B cell (primary cell): ENCODE measurements around the gene SLC39A7. TPM values are rescaled to one million over a fixed set of nuclear protein-coding genes. Genes with fewer than 3 reads are reported as not detected.

ENCODE experiments used
- ATAC-seq: fragments of 200-7000 bp; cut with Tn5 transposase; one replicate; pipeline ENCODE4 v1.10.0; 2021; ENCODE audit warnings: low read depth, mild to moderate bottlenecking, moderate number of reproducible peaks, moderate library complexity
- CTCF ChIA-PET: fragments of 350-600 bp; sonication (Branson Sonifier 250); formaldehyde crosslinking; loops from one replicate; lab custom pipeline; 2021; ENCODE audit warnings: antibody characterized with exemption, inconsistent platforms; lab: Charles Lee
- POLR2A ChIA-PET: fragments of 350-600 bp; sonication (Branson Sonifier 250); formaldehyde crosslinking; loops from one replicate; lab custom pipeline; 2021; ENCODE audit warnings: antibody characterized with exemption; lab: Charles Lee
- DNase-seq: peaks from one replicate; pipeline ENCODE4 v3.0.0; 2013
- H2AFZ ChIP-seq: 2 replicates; pipeline ENCODE4 v1.6.1; 2012; ENCODE audit warnings: mild to moderate bottlenecking, low read depth, low read length; ENCODE audit not compliant: insufficient read depth, poor library complexity, severe bottlenecking
- H3K27ac ChIP-seq, 2 donors: 1 replicate in 1 of 2; 2 replicates in 1 of 2; pipeline ENCODE4 v1.5.1; 2012 to 2013; ENCODE audit warnings: low read length in 2 of 2, mild to moderate bottlenecking in 2 of 2, moderate library complexity in 1 of 2
- H3K27me3 ChIP-seq, 4 experiments: fragments of 200-600 bp in 1 of 4; sonication (generic) in 1 of 4; replicated peaks in 1 of 4; 1 replicate in 2 of 4; 2 replicates in 2 of 4; pipeline versions ENCODE4 v1.6.1 to v1.7.0; 2013 to 2016; ENCODE audit warnings: low read length in 3 of 4, mild to moderate bottlenecking in 2 of 4, mixed read lengths in 1 of 4, moderate library complexity in 1 of 4; ENCODE audit not compliant: insufficient read depth in 4 of 4, control insufficient read depth in 3 of 4; ENCODE audit errors: control extremely low read depth in 1 of 4
- H3K36me3 ChIP-seq, 2 experiments: replicated peaks in 1 of 2; 1 replicate in 1 of 2; 2 replicates in 1 of 2; pipeline versions ENCODE4 v1.6.1 to v1.7.1; 2013; ENCODE audit warnings: low read length in 1 of 2; ENCODE audit not compliant: insufficient read depth in 2 of 2, control insufficient read depth in 1 of 2; ENCODE audit errors: control extremely low read depth in 1 of 2, extremely low read depth in 1 of 2
- H3K4me1 ChIP-seq, 2 donors: fragments of 200-600 bp in 1 of 2; sonication (generic) in 1 of 2; 1 replicate in 1 of 2; 2 replicates in 1 of 2; pipeline versions ENCODE4 v1.5.1 to v1.6.1; 2013 to 2017; ENCODE audit warnings: low read length in 2 of 2; ENCODE audit not compliant: control insufficient read depth in 2 of 2, insufficient read depth in 2 of 2
- H3K4me2 ChIP-seq: replicated peaks from 2 replicates; pipeline ENCODE3; 2012; ENCODE audit warnings: mild to moderate bottlenecking, low read depth, low read length; ENCODE audit not compliant: poor library complexity, severe bottlenecking
- H3K4me3 ChIP-seq, 5 experiments: fragments of 200-600 bp in 1 of 5; sonication (generic) in 1 of 5; 1 replicate in 3 of 5; 2 replicates in 2 of 5; pipeline versions ENCODE4 v1.5.1 to v1.7.0; 2011 to 2016; ENCODE audit warnings: low read length in 4 of 5, mild to moderate bottlenecking in 4 of 5, low read depth in 2 of 5, control low read depth in 1 of 5, moderate library complexity in 1 of 5; ENCODE audit not compliant: insufficient read depth in 1 of 5; ENCODE audit errors: control extremely low read depth in 1 of 5, extremely low read depth in 1 of 5
- H3K79me2 ChIP-seq: fragments of 200-600 bp; sonication (generic); one replicate; pipeline ENCODE4 v1.6.0; 2016; ENCODE audit warnings: low read length; ENCODE audit not compliant: control insufficient read depth, insufficient read depth
- H3K9ac ChIP-seq: fragments of 200-600 bp; sonication (generic); 2 replicates; pipeline ENCODE4 v1.6.1; 2017; ENCODE audit warnings: mild to moderate bottlenecking, low read length, moderate library complexity
- H3K9me3 ChIP-seq, 3 donors: one replicate each; pipeline versions ENCODE4 v1.6.1 to v1.7.1; 2013; ENCODE audit warnings: low read length in 2 of 3; ENCODE audit not compliant: control insufficient read depth in 2 of 3, insufficient read depth in 1 of 3; ENCODE audit errors: control extremely low read depth in 1 of 3
- H4K20me1 ChIP-seq: 2 replicates; pipeline ENCODE4 v1.6.0; 2012; ENCODE audit warnings: mild to moderate bottlenecking, low read length; ENCODE audit not compliant: insufficient read depth, control insufficient read depth, poor library complexity, severe bottlenecking
- H3K27ac Mint-ChIP-seq: one replicate; pipeline ENCODE4 v1.8.0; 2021; ENCODE audit warnings: mixed read lengths
- H3K27me3 Mint-ChIP-seq: one replicate; pipeline ENCODE4 v1.8.0; 2021; ENCODE audit warnings: mixed read lengths
- H3K4me1 Mint-ChIP-seq: one replicate; pipeline ENCODE4 v1.8.0; 2021; ENCODE audit warnings: mixed read lengths
- H3K4me3 Mint-ChIP-seq: one replicate; pipeline ENCODE4 v1.8.0; 2021; ENCODE audit warnings: mixed read lengths
- H3K9me3 Mint-ChIP-seq: one replicate; pipeline ENCODE4 v1.8.0; 2022; ENCODE audit warnings: mixed read lengths; ENCODE audit not compliant: insufficient read depth
- EZH2 ChIP-seq: IDR thresholded peaks from 2 replicates; pipeline ENCODE4 v1.6.1; 2012; ENCODE audit warnings: borderline replicate concordance, low read depth, mild to moderate bottlenecking, moderate library complexity, low read length; ENCODE audit not compliant: insufficient read depth, poor library complexity, severe bottlenecking
- WGBS: methylation state at CpG from one replicate; pipeline ENCODE4 v1.1.5; 2013; ENCODE audit warnings: missing lambda C conversion rate; ENCODE audit not compliant: insufficient coverage; 5-methylcytosine and 5-hydroxymethylcytosine counted together
- intact Hi-C: fragments of 100-400 bp; cut with micrococcal nuclease; formaldehyde crosslinking; loops from one replicate; pipeline ENCODE4 v1.10.0; 2022
- polyA plus RNA-seq: library from polyadenylated mRNA; depleted of rRNA; stranded (reverse); fragments of >200 nt; gene quantifications from 2 replicates; pipeline ENCODE4 v1.2.3, GENCODE V29; 2012
- total RNA-seq, 2 donors: library from RNA; stranded (reverse); fragments of 120-200 nt in 1 of 2; gene quantifications; 1 replicate in 1 of 2; 2 replicates in 1 of 2; pipeline versions ENCODE4 v1.2.3 to v1.2.4, GENCODE V29; 2013 to 2022
- TF ChIP-seq, protein P1 (sequence below): fragments of 200-600 bp; IDR thresholded peaks from one replicate; pipeline ENCODE4 v1.8.0; 2022; ENCODE audit warnings: antibody characterized with exemption, mild to moderate bottlenecking

Gene SLC39A7
- total and polyA plus RNA-seq, 2 donors (not counting 1 experiment from before 2014, with no cell fraction given) = 18.7 to 29.6 TPM

DNA sequence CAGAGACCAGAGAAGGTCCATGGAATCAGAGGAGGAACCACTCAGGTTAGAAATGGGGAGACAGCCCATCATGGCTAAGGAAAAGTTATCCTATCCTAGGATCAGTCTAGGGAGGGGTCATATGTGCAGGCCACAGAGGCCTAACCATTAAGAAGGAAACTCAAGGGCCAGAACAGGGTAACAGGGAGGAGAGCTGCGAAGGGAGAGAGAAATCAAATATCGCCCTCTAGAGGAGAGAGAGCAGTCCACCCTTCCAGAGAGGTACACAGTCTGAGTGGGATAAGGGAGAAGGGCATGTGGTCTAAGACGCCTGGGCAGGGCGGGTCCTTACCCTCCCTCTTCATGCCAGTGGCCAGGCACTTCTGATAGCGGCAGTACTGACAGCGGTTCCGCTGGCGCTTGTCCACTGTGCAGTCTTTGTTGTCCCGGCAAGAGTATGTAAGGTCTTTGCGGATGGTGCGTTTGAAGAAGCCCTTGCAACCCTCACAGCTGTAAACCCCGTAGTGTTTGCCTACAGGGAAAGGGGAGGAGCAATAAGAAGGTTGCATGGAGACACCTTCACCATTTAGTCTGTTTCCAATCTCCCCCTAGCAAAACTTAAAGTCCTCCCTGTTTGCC is 3.1 kb upstream of the SLC39A7 start:
- ChIA-PET CTCF (interaction anchor here (0.7 to 2.5 kb wide), 18 partner anchors 8 to 226 kb away, joined by 3 to 14 read pairs (median 4); partner anchors contain the start of genes HLA-DOA, RING1, RPS18 and VPS52), POLR2A (interaction anchor here (0.7 to 1.4 kb wide), 3 partner anchors 11 to 120 kb away, joined by 3 to 8 read pairs (median 3); partner anchors contain the start of genes RING1 and ZBTB22)
- 65% methylated on average over 4 of the region's 12 CpGs for WGBS
- H3K4me3 Mint-ChIP-seq = peak overlapping the region; percentile 52
- peaks cover 25% of the 10 kb centered on the region for H4K20me1 ChIP-seq
- ATAC-seq (no peak), DNase-seq (peak; percentile 70)
- no peaks in the 10 kb centered on the region for H3K27me3 Mint-ChIP-seq
- peaks cover 60% of the 10 kb centered on the region for H3K4me1 Mint-ChIP-seq
- no peaks in the 10 kb centered on the region for H3K9me3 ChIP-seq
- peaks cover 48% of the 10 kb centered on the region for H3K79me2 ChIP-seq
- peaks cover 0 to 44% of the 10 kb centered on the region in 2 experiments for H3K36me3 ChIP-seq
- intact Hi-C loops = loop anchor here (1.0 kb wide), 1 partner anchor 36 kb away; no protein-coding TSS in a partner anchor
- TF ChIP-seq, protein P1, sequence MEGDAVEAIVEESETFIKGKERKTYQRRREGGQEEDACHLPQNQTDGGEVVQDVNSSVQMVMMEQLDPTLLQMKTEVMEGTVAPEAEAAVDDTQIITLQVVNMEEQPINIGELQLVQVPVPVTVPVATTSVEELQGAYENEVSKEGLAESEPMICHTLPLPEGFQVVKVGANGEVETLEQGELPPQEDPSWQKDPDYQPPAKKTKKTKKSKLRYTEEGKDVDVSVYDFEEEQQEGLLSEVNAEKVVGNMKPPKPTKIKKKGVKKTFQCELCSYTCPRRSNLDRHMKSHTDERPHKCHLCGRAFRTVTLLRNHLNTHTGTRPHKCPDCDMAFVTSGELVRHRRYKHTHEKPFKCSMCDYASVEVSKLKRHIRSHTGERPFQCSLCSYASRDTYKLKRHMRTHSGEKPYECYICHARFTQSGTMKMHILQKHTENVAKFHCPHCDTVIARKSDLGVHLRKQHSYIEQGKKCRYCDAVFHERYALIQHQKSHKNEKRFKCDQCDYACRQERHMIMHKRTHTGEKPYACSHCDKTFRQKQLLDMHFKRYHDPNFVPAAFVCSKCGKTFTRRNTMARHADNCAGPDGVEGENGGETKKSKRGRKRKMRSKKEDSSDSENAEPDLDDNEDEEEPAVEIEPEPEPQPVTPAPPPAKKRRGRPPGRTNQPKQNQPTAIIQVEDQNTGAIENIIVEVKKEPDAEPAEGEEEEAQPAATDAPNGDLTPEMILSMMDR = peak; percentile 77
- TF ChIP-seq EZH2 = no peak
- H3K4me2 ChIP-seq = no peak overlapping the region
- H3K27ac ChIP-seq = no peak overlapping the region
- H3K4me3 ChIP-seq = no peak overlapping the region
- peaks cover 0 to 3% (median 0%) of the 10 kb centered on the region in 4 experiments for H3K27me3 ChIP-seq
- no peak overlapping the region for H2AFZ ChIP-seq
- peak overlapping the region; percentile 66 for H3K27ac Mint-ChIP-seq
- peaks cover 27 to 47% of the 10 kb centered on the region in 2 donors for H3K4me1 ChIP-seq
- no peak overlapping the region for H3K9ac ChIP-seq
- H3K9me3 Mint-ChIP-seq = no peaks in the 10 kb centered on the region
